HG03108 (cell line): Measurements from ENCODE around the gene RNASE1.

ENCODE experiments used
- ATAC-seq: cut with Tn5 transposase; IDR thresholded peaks from one replicate; pipeline ENCODE4 v1.9.1; 2021; ENCODE audit warnings: moderate library complexity; ENCODE audit not compliant: unreplicated experiment

Gene RNASE1

GRCh38 chr14:20809917-20810316 is 7.3 kb upstream of the RNASE1 start:
- ATAC-seq: no peak

GRCh38 chr14:20808162-20808483 is 5.5 kb upstream of the RNASE1 start:
- no peak for ATAC-seq

- ATAC-seq: no peak
These were observed 4.9 kb upstream of the RNASE1 start for GRCh38 chr14:20807304-20808161.

- no peak for ATAC-seq
These were observed 2.8 kb upstream of the RNASE1 start for GRCh38 chr14:20805485-20805884.

- ATAC-seq: no peak
These were observed 579 bp upstream of the RNASE1 start for GRCh38 chr14:20803223-20803622.

- no peak for ATAC-seq
These were observed 918 bp downstream of the RNASE1 start for GRCh38 chr14:20801726-20802125.

GRCh38 chr14:20799892-20800544 is 2.6 kb downstream of the RNASE1 start:
- no peak for ATAC-seq

- no peak for ATAC-seq
These were observed 3.2 kb downstream of the RNASE1 start for GRCh38 chr14:20799456-20799891.

GRCh38 chr14:20798932-20799331 is 3.7 kb downstream of the RNASE1 start:
- no peak for ATAC-seq

GRCh38 chr14:20798318-20798717 is 4.3 kb downstream of the RNASE1 start:
- no peak for ATAC-seq

GRCh38 chr14:20797164-20797563 is 5.5 kb downstream of the RNASE1 start:
- ATAC-seq: no peak

- ATAC-seq: no peak
These were observed 7.8 kb downstream of the RNASE1 start for GRCh38 chr14:20794644-20795369.

GRCh38 chr14:20792556-20792955 is 10.1 kb downstream of the RNASE1 start:
- ATAC-seq: no peak

GRCh38 chr14:20791597-20791996 is 11.0 kb downstream of the RNASE1 start:
- ATAC-seq: no peak

- no peak for ATAC-seq
These were observed 11.5 kb downstream of the RNASE1 start for GRCh38 chr14:20791187-20791586.

- no peak for ATAC-seq
These were observed 12.1 kb downstream of the RNASE1 start for GRCh38 chr14:20790464-20791116.

GRCh38 chr14:20789230-20789813 is 13.3 kb downstream of the RNASE1 start:
- ATAC-seq: no peak

GRCh38 chr14:20787025-20787424 is 15.6 kb downstream of the RNASE1 start:
- no peak for ATAC-seq

- peak; percentile 40 for ATAC-seq
These were observed 20.3 kb downstream of the RNASE1 start for GRCh38 chr14:20782280-20782890.

GRCh38 chr14:20781803-20782202 is 20.8 kb downstream of the RNASE1 start:
- no peak for ATAC-seq
